ENCODE results near the gene BMERB1.
"Not testable (repeated sequence)": the region's sequence is repeated elsewhere in the genome, so short reads cannot be mapped to it uniquely, and the experiment has no call there.

Gene BMERB1

DNA sequence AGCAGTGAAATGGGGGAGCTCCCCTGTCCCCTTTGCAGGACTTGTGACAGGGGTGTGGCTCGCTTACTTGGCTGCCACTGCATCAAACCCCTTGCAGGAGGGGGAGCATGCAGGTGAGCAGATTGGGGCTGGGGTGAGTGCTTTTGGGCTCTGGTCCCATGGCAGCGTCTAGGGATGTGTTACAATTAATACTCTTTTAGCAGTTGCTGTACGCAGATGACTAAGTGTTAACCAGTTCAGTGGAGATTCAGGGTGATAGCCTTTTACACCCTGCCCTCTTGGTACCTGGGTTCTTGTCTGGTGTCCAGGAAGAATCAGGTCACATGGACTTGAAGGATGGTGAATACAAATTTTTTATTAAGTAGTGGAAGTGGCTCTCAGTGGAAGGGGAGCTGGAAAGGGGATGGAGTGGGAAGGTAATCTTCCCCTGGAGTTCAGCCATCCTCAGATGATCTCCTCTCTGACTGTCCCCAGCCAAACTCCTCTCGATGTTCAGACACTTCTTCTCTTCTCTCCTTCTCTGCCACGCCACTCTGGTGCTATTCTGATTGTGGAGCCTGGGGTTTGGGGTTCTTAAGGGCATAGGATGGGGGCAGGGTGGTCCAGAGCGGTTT, 108.5 kb downstream of the BMERB1 start:
- TF ChIP-seq, protein P1, sequence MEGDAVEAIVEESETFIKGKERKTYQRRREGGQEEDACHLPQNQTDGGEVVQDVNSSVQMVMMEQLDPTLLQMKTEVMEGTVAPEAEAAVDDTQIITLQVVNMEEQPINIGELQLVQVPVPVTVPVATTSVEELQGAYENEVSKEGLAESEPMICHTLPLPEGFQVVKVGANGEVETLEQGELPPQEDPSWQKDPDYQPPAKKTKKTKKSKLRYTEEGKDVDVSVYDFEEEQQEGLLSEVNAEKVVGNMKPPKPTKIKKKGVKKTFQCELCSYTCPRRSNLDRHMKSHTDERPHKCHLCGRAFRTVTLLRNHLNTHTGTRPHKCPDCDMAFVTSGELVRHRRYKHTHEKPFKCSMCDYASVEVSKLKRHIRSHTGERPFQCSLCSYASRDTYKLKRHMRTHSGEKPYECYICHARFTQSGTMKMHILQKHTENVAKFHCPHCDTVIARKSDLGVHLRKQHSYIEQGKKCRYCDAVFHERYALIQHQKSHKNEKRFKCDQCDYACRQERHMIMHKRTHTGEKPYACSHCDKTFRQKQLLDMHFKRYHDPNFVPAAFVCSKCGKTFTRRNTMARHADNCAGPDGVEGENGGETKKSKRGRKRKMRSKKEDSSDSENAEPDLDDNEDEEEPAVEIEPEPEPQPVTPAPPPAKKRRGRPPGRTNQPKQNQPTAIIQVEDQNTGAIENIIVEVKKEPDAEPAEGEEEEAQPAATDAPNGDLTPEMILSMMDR (IDR thresholded peaks at IDR 0.05; ENCODE audit: low read depth, low read length, missing control alignments), result no peak
- in situ Hi-C loops (cut with HindIII; ENCODE audit: low sequenced_read_pairs), result no loop called here
- no peak overlapping the region for H3K4me3 ChIP-seq (ENCODE audit: low read depth, low read length)
- DNase-seq (ENCODE audit: low read depth), result no peak

DNA sequence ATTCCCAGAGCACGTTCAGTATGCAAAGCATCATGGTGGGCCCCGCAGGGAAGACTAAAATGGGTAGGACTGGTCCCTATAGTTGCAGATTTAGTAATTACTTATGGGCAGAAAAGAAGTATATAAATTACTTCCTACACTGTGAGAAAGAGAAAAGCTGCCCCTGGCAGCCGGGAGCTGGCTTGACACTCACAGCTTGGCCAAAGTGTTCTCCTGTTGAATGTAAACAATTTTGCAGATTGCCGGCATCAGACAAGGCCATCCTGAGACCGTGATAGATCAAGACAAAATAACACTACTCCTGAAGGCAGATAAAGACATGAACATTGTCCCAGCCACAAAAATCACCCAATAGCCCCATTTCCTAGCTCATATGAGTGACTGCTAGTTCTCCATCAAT, 110.0 kb downstream of the BMERB1 start:
- TF ChIP-seq, protein P1 (IDR thresholded peaks at IDR 0.05; ENCODE audit: low read depth, low read length, missing control alignments), result no peak
- in situ Hi-C loops (cut with HindIII; ENCODE audit: low sequenced_read_pairs), result no loop called here
- H3K4me3 ChIP-seq (ENCODE audit: low read depth, low read length), result no peak overlapping the region
- DNase-seq (ENCODE audit: low read depth), result no peak

DNA sequence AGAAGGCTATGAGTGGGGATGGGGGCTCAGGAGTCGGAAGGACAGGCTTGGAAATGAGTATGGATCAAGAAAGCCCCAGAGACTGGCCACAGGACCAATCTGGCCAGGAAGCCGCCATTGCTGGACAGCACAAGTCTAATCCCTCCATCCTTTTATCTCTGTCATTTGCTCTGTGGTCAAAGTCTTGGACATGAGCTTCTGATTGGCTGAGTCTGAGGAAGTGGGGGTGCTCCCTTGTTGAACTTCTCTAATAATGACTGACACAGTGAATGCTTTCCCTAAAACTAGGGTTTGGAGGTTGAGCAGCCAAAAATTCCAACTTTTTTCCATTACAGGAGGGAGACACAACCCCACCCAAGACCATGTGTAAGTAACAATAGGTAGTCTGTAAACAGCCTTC, 111.2 kb downstream of the BMERB1 start:
- DNase-seq (ENCODE audit: low read depth), result no peak
- no peak overlapping the region for H3K4me3 ChIP-seq (ENCODE audit: low read depth, low read length)
- in situ Hi-C loops (cut with HindIII; ENCODE audit: low sequenced_read_pairs), result loop anchor here (5.0 kb wide), 1 partner anchor 58 kb away; no protein-coding TSS in a partner anchor
- TF ChIP-seq, protein P1 (IDR thresholded peaks at IDR 0.05; ENCODE audit: low read depth, low read length, missing control alignments), result no peak

DNA sequence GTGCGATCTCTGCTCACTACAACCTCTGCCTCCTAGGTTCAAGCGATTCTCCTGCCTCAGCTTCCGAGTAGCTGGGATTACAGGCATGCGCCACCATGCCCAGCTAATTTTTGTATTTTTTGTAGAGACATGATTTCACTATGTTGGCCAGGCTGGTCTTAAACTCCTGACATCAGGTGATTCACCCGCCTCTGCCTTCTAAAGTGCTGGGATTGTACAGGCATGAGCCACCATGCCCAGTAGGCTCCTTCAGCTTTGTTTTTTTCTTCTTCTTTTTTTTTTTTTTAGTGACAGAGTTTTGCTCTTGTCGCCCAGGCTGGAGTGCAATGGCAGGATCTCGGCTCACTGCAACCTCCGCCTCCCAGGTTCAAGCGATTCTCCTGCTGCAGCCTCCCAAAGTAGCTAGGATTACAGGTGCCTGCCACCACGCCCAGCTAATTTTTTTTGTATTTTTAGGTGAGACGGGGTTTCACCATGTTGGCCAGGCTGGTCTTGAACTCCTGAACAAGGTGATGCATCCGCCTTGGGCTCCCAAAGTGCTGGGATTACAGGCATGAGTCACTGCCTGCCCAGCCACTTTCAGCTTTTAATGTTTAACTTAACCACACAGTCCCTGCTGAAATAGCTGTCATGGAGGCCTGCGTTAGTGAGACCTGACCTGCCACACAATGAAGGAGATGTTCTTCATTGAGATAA, 112.8 kb downstream of the BMERB1 start:
- H3K4me3 ChIP-seq (ENCODE audit: low read depth, low read length); DNase-seq (ENCODE audit: low read depth): not testable (repeated sequence)
- in situ Hi-C loops (cut with HindIII; ENCODE audit: low sequenced_read_pairs), result loop anchor here (5.0 kb wide), 1 partner anchor 60 kb away; no protein-coding TSS in a partner anchor

DNA sequence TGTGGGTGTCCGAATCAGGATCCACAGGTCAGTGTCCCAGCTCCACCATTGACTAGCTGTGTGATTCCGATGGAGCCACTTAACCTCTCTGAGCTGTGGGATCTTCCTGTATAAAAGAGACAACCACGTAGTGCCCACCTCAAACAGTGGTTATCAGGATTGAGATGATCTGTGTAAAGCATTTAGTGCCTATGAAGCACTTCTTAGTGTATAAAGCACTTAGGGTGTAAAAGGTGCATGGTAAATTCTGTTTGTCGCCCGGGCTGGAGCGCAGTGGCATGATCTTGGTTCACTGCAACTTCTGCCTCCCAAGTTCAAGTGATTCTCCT, 113.3 kb downstream of the BMERB1 start:
- no peak overlapping the region for H3K4me3 ChIP-seq (ENCODE audit: low read depth, low read length)
- TF ChIP-seq, protein P1 (IDR thresholded peaks at IDR 0.05; ENCODE audit: low read depth, low read length, missing control alignments), result no peak
- DNase-seq (ENCODE audit: low read depth), result no peak
- in situ Hi-C loops (cut with HindIII; ENCODE audit: low sequenced_read_pairs), result loop anchor here (5.0 kb wide), 1 partner anchor 60 kb away; no protein-coding TSS in a partner anchor

DNA sequence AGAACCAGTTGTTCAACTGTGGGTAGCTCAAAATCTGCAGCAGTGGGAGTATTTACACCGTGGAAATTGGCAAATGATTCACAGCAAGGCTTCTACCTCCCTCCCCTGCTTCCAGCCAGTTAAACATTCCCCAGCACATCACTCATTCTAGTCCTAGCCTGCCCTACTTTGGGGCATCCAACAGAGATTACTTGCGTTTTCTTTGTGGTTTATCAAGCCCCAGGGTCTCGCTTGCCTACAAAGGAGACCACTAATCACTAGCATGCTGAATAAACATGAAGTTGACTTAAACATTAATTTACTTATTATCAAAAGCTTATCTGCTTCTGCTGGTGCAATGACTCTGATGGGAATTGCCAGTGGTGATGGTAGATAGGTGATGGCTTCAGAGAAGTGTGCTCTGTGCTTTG, 114.1 kb downstream of the BMERB1 start:
- TF ChIP-seq, protein P1 (IDR thresholded peaks at IDR 0.05; ENCODE audit: low read depth, low read length, missing control alignments), result no peak
- DNase-seq (ENCODE audit: low read depth), result peak; percentile 22
- no peak overlapping the region for H3K4me3 ChIP-seq (ENCODE audit: low read depth, low read length)
- in situ Hi-C loops (cut with HindIII; ENCODE audit: low sequenced_read_pairs), result loop anchor here (5.0 kb wide), 1 partner anchor 61 kb away; no protein-coding TSS in a partner anchor

DNA sequence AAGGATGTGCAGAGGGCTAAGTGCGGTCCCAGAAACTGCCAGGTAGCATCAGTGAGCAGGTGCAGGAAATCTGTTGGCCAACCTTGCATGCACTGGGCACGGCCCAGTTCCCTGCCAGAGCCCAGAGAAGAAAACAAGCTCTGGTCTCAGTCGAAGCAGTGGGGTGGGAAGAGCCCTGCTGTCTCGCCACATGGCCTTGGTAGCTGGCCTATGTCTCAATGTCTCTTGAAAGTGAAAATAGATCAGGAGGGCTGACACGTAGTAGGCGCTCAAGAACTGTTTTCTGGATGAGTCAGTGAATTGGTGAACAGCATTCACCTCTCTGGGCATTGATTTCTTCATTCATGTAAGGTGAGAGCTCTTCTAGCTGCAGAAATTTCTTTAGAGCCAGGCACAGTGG, 118.1 kb downstream of the BMERB1 start:
- TF ChIP-seq, protein P1 (IDR thresholded peaks at IDR 0.05; ENCODE audit: low read depth, low read length, missing control alignments), result no peak
- no peak overlapping the region for H3K4me3 ChIP-seq (ENCODE audit: low read depth, low read length)
- in situ Hi-C loops (cut with HindIII; ENCODE audit: low sequenced_read_pairs), result no loop called here
- DNase-seq (ENCODE audit: low read depth), result no peak
